GM21360 (cell line): ENCODE data around the gene LIN28B.

Source experiments
- ATAC-seq: cut with Tn5 transposase; IDR thresholded peaks from one replicate; pipeline ENCODE4 v1.9.1; 2021; ENCODE audit warnings: mild to moderate bottlenecking, moderate library complexity; ENCODE audit not compliant: unreplicated experiment

Gene LIN28B

DNA sequence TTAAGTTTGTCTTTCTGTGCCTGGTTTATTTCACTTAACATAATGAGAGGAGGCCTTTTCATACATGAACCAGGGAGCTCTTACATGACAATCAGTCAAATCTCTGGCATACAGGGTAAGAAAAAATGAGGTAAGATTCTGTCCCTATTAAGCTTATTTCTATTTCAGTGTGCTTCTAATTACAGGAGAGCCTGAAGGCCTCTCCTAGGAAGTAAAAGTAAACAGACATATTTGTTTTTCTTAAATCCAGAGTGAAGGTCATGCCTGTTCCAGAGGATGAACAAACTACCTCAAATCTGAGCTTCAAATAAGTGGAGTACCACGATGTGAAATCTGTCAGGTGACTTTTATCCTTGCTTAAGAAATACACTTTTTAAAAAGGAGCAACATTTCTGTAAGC, 150.3 kb downstream of the LIN28B start:
- ATAC-seq, result no peak

DNA sequence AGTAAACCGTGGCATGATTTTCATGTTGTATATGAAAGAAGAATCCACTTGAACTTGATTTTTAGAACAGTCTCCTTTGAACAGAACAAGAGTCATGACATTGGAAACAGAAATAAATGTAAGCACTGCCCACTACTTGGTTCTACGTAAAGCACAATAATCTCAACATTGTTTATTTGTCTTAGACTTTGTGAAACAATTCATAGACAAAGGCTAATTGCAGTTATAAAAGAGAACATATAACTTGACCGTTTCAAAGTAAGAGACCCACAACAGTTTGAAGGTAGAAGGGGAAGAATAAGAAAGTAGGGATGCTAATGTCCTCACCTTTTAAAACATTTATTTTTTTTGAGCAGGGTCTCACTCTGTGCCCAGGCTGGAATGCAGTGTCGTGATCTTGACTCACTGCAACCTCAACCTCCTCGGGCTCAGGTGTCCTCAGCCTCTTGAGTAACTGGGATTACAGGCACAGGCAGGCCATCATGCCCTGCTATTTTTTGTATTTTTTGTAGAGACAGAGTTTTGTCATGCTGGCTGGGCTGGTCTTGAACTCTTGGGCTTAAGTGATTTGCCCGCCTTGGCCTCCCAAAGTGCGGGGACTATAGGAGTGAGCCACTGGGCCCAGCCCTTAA, 151.8 kb downstream of the LIN28B start:
- no peak for ATAC-seq

DNA sequence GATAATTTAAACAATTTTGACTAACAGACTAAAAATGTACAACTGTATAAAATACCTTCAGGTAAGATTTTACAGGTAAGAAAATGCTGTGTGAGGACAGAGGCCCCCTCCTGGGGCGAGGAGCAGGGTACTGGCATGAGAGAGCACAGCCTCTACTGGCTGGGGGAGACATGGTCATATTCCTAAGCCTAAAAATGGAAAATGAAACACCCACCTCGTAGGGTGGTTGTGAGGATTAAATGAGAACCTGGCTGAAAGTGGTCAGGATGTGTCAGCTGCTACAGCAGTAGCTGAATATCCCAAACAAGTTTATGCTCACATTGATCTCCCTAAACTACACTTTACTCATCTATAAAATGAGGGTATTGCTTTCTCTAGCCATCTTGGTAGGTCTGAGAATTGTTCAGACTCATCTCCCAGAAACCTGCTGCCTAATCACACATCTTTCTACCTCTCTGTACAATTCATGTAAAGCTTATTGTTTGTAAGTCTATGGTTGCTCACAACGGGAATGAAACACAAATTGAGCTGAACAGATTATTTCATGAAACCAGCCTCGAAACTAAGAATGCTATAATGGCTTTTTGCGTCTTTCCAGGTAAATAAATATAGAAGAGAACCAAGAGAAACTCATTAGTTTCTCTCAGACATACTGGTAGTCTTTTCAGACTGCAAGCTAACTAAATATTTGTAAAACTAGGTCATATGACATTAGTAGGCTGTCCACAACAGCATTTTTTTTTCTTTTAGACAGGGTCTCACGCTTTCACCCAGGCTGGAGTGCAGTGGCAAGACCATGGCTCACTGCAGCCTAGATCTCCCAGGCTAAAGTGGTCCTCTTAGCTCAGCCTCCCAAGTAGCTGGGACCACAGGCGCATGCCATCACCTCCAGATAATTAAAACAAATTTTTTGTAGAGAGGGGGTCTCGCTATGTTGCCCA, 153.3 kb downstream of the LIN28B start:
- no peak for ATAC-seq

DNA sequence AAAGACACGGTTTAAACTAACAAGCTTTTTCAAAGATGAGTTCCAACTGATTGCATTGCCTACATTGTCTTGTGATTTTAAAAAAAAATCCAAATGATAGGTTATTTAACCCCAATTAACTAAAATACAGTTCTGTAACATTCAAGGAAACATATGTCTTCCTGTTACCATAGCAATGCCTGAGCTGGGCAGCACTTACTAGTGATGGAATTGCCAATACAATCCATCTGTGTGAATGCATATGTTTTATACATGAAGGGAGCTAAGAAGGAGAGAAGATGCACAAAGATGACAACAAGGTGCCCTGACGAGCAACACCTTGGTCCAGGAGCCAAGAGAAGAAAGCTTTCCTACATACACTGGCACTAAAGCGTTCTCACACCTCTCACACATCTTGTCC, 154.2 kb downstream of the LIN28B start:
- no peak for ATAC-seq

DNA sequence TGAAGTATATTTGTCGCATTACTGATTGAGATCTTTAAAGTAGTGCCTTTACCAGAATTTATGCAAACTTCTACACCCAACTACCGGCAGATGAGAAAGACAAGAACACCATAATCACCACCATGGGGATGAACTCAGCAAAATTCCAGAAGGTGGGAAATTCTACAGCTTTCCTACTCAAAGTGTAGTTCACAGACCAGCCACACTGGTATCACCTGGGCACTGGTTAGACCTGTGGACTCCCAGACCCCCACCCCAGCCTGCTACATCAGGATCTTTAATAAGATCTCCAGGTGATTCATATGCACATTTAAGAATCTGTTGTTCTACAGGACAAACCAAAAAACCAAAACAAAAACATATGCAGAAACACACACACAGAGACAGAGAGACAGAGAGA, 155.0 kb downstream of the LIN28B start:
- no peak for ATAC-seq

DNA sequence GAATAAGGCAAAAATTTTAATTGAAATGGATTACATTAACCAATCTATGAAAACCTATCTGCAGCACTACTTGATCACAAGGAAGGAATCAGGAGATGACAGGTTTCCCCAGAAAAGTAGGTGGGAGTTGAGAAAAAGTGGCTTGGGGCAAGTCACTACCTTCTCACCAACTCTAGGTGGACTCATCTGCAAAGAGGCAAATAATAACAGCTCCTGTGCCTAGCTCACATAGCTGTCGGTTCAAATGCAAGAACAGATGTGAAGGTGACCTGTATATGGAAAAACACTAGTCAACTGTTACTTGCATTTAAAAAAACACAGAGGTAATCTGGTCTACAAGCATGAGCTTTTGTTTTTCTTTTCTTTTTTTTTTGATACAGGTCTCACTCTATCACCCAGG, 155.7 kb downstream of the LIN28B start:
- ATAC-seq, result no peak

DNA sequence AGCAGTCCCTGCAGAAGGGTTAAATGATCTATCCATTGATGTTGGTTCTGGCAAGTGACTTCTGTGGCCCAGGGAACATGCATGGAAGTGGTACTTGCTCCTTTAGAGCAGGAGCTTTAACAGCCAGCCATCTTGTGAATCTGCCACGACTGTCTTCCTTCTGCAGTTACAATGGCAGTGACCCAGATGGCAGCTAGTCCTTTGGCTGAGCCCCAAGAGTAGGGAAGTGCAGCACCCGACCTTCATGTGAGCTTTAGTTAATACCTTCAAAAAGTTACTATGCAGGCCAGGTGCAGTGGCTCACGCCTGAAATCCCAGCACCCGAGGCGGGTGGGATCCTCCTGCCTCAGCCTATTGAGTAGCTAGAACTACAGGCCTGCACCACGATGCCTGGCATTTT, 156.5 kb downstream of the LIN28B start:
- no peak for ATAC-seq

DNA sequence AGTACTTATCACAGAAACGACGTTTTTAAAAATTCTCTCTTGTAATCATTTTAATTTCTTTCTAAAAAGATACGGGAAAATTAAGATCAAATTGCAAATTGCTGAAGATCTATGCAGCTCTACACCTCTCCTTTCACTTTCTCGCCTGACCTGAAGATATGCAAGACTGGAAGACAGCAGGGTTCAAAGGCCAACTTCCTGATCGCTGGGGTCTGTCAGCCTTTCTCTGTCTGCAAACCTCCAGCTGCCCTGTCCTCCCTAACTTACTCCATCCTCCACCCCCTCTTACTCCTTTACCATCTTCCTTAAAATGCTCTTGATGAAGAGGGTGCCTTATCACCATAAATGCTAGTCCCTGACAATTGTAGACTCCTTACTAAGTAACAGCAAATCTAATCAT, 159.2 kb downstream of the LIN28B start:
- no peak for ATAC-seq

DNA sequence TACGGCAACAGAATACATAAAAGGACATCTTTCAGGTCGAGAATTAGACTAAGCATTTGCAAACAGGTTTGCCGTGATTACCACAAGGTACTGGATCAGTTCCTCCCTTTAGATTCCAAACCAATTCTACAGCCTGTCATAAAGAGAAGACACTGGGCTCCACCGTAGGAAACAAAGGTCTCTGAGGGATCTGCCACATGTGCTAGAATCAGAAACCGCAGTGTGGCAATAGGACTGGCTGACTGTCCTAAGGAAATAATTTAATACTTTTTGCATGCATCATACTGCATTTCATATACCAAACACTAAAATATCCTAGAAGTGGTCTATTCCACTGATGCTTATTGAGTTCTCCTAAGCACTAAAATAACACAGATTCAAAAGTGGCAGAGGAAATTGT, 163.7 kb downstream of the LIN28B start:
- ATAC-seq, result no peak

DNA sequence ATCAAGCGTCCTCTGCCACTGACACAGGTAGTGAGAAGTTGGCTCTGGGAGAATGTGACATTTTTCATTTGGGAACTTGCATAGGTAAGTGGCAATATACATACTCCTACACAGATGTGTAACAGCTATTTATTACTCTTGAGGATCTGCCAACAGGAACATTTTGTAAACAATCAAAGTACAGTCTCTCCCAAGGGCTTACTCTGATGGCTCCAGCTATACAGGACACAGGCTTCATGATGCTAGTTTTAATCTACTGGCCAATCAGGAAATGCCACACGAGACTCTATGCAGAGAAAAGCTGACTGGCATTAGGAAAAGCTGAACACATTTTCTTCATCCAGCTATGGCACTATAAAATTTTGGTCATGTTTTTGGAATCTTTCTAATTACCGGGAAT, 165.1 kb downstream of the LIN28B start:
- ATAC-seq, result no peak

DNA sequence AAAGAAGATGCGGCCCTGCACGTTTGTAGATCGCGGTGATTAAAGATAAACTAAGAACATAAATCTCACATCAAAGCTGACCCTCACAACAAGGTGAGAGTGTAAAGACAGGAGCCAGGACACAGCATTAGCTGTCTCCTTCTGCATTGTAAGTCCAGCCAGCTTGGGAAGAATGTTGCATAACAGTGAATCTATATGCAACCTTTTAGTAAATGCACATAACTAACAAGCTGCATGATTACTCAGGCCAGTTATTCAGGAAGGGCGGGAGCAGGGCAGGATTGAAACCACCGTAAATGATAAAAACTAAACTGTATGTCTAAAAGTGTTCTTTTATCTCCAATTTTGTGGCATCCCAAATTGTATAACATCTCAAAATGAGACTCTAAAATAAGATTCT, 165.8 kb downstream of the LIN28B start:
- no peak for ATAC-seq
